NT2/D1 (cell line): ENCODE results near the gene CACNA2D1.

Experiments
- DNase-seq: peaks from one replicate; pipeline ENCODE4 v3.0.0-alpha.2; 2011; ENCODE audit warnings: low read depth, low spot score
- H3K27me3 ChIP-seq: 2 replicates; pipeline ENCODE4 v1.6.0; 2011; ENCODE audit warnings: mild to moderate bottlenecking; ENCODE audit not compliant: insufficient read length, insufficient read depth
- H3K36me3 ChIP-seq: 2 replicates; pipeline ENCODE4 v1.6.1; 2011; ENCODE audit warnings: mild to moderate bottlenecking, low read length, mixed read lengths; ENCODE audit not compliant: insufficient read depth, insufficient read length
- H3K4me1 ChIP-seq: 2 replicates; pipeline ENCODE4 v1.5.1; 2011; ENCODE audit not compliant: insufficient read depth, insufficient read length
- H3K4me3 ChIP-seq: 2 replicates; pipeline ENCODE4 v1.5.1; 2011; ENCODE audit warnings: low read depth; ENCODE audit not compliant: insufficient read length
- H3K9ac ChIP-seq: 2 replicates; pipeline ENCODE4 v1.6.0; 2011; ENCODE audit warnings: low read depth; ENCODE audit not compliant: insufficient read length
- H3K9me3 ChIP-seq: 2 replicates; pipeline ENCODE4 v1.5.1; 2011; ENCODE audit warnings: mild to moderate bottlenecking, low read length; ENCODE audit not compliant: insufficient read depth
- SUZ12 ChIP-seq: IDR thresholded peaks from 2 replicates; pipeline ENCODE4 v1.6.1; 2011; ENCODE audit not compliant: insufficient read length, insufficient read depth; ENCODE audit errors: extremely low read depth
- YY1 ChIP-seq: IDR thresholded peaks from 2 replicates; pipeline ENCODE4 v1.6.1; 2011; ENCODE audit not compliant: insufficient read length, insufficient read depth
- ZNF274 ChIP-seq: IDR thresholded peaks from 2 replicates; pipeline ENCODE4 v1.6.1; 2011; ENCODE audit warnings: mild to moderate bottlenecking, low read depth, low read length

The CACNA2D1 gene

DNA sequence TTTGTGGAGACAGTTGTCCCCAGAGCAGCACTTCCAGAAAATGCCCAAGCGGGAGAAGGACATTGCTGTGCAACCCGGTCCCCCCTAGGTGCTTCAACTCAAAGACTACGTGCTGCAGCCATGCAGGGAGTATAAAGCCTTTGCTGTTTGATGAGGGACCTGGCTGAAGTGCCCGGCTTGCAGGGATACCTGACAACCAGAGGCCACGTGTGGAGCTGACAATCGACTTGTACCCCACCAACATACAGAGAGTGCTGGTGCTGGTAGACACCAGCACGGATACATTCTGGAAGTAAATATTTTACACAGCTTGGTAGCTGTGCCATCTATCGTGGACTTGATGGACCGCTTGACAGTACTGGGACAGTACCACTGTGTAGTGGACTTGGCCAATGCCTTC, 240.6 kb downstream of the CACNA2D1 start:
- no peaks in the 10 kb centered on the region for H3K4me1 ChIP-seq
- no peak overlapping the region for H3K9ac ChIP-seq
- no peaks in the 10 kb centered on the region for H3K27me3 ChIP-seq
- TF ChIP-seq ZNF274 (no peak), YY1 (no peak)
- H3K36me3 ChIP-seq = no peaks in the 10 kb centered on the region
- DNase-seq = no peak
- H3K9me3 ChIP-seq = no peaks in the 10 kb centered on the region
- no peak overlapping the region for H3K4me3 ChIP-seq

DNA sequence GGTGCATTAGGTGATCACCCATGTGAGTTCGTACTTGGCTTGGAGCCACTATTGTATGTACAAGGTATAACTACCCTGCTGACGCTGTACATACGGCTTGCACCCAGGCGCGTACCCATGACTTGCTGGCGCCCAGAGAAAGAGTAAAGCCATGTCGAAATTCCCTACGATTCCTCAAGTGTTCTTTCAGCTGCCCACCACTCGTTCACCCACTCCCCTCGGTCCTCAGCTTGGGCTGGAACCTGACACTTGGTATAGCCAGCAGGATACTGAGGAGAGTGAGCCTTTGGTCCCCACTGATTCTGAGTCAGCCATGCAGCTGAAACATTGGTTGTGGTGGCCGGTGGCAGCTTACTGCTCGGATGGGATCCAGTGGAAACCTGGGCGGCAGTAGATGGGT, 241.5 kb downstream of the CACNA2D1 start:
- Histone ChIP-seq H3K9ac (no peak overlapping the region), H3K27me3 (no peaks in the 10 kb centered on the region), H3K9me3 (no peaks in the 10 kb centered on the region), H3K4me1 (no peaks in the 10 kb centered on the region), H3K4me3 (no peak overlapping the region), H3K36me3 (no peaks in the 10 kb centered on the region)
- TF ChIP-seq YY1 (no peak), SUZ12 (no peak), ZNF274 (no peak)
- no peak for DNase-seq

DNA sequence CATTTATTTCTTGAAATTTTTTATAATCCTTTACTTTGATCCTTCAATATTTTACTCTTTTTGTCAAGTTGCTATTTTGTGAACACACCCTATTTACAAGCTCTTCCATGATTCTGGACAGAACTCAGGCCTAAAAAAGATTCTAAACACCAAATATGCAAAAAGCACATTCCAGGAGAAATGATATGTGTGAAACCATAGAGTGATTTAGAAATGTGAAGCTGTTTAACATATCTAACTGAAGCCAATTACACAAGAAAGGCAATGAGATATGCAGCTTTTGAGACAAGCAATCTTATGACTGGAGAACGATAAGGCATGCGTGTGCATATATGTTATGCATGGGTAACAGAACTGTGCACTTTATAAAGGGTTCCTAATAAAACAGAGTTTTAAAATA, 243.0 kb downstream of the CACNA2D1 start:
- Histone ChIP-seq H3K4me1 (no peaks in the 10 kb centered on the region), H3K27me3 (no peaks in the 10 kb centered on the region), H3K9me3 (no peaks in the 10 kb centered on the region), H3K9ac (no peak overlapping the region), H3K36me3 (no peaks in the 10 kb centered on the region), H3K4me3 (no peak overlapping the region)
- TF ChIP-seq YY1 (no peak), ZNF274 (no peak), SUZ12 (no peak)
- DNase-seq = no peak

DNA sequence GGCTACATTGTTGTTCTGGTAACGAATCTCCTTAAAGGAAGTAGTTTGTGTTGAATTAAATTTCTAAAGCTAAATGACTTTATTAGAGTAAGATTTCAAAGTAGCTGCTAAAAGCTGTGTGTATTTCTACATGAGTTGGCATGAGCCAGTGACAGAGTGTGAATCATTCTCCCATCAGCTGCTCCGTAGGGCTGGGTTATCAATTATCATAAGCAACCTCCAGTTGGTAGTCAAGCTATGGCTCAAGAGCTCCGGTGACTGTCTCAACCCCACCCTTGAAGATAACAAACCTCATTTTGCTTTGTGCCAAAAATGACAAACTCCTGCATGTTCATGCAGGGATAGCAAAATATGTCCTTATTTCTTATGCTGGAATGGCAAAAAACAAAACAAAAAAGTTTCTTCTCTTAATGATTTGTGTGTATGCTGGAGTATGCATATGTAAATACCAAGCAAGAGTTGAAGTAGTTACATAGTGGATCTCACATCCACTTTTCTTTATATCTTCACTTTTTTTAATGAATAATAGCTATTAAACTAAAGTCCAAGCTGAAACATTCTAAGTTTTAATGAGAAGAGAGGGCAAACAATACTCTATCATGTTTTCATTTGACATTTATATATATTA, 249.4 kb downstream of the CACNA2D1 start:
- no peaks in the 10 kb centered on the region for H3K4me1 ChIP-seq
- H3K9ac ChIP-seq = no peak overlapping the region
- H3K9me3 ChIP-seq = no peaks in the 10 kb centered on the region
- no peaks in the 10 kb centered on the region for H3K27me3 ChIP-seq
- DNase-seq = no peak
- no peak overlapping the region for H3K4me3 ChIP-seq
- no peaks in the 10 kb centered on the region for H3K36me3 ChIP-seq
- no peak for TF ChIP-seq SUZ12
- no peak for TF ChIP-seq ZNF274
- no peak for TF ChIP-seq YY1

DNA sequence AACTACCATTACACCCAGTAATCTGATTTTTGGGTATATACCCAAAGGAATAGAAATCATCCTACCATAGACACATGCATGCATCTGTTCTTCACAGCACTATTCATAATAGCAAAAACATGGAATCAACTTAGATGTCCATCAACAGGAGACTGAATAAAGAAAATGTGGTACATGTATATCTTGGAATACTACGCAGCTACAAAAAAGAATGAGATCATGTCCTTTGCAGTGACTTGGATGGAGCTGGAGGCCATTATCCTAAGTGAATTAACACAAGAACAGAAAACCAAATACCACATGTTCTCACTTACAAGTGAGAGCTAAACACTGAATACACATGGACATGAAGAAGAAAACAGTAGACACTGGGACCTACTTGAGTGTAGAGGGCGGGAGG, 254.9 kb downstream of the CACNA2D1 start:
- Histone ChIP-seq H3K9ac (no peak overlapping the region), H3K9me3 (no peaks in the 10 kb centered on the region)
- TF ChIP-seq SUZ12 (no peak), YY1 (no peak), ZNF274 (no peak)

DNA sequence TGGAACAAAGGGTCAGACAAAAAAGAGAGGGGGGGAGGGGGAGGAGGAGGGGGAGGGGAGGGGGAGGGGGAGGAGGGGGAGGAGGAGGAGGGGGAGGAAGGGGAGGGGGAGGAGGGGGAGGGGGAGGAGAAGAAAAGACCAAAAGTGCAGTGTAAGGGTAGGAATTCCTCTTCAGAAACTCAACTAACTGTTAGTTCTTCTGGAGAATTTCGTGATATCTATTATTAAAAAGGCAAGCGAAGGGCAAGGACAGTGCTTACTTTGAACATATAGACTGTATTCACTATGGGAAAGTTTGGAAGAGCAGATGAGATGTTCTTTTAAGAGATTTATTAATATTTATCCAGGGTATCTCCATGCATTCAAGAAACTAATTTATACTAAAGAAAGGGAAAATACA, 258.1 kb downstream of the CACNA2D1 start:
- no peaks in the 10 kb centered on the region for H3K36me3 ChIP-seq
- DNase-seq = no peak
- TF ChIP-seq YY1 (no peak), SUZ12 (no peak), ZNF274 (no peak)
- no peaks in the 10 kb centered on the region for H3K9me3 ChIP-seq
- no peaks in the 10 kb centered on the region for H3K4me1 ChIP-seq
- H3K27me3 ChIP-seq = no peaks in the 10 kb centered on the region
- no peak overlapping the region for H3K4me3 ChIP-seq
- H3K9ac ChIP-seq = no peak overlapping the region

More for the DNA sequence above, 254.9 kb downstream of the CACNA2D1 start:
- DNase-seq = no peak
- Histone ChIP-seq H3K27me3 (no peaks in the 10 kb centered on the region), H3K4me1 (no peaks in the 10 kb centered on the region), H3K36me3 (no peaks in the 10 kb centered on the region), H3K4me3 (no peak overlapping the region)

DNA sequence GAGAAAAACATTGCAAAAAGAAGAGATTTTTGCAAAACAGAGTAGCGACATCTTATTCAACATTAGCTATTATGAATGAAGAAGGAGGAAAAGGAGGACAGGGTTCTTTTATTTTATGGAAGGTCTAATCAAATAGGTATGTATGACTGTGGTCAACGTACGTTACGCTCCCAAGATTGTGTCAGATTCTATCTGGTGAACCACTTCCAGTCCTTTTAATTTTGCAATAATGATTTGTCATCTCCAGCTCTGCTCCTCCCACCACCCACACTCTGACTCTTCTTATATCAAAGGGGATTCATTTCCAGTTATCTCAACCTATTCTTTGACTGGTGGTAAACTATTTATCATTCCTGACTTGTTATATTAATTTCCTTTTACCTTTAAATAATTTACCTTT, 259.9 kb downstream of the CACNA2D1 start:
- no peak for DNase-seq
- H3K27me3 ChIP-seq = no peaks in the 10 kb centered on the region
- no peak overlapping the region for H3K9ac ChIP-seq
- no peaks in the 10 kb centered on the region for H3K36me3 ChIP-seq
- H3K4me1 ChIP-seq = no peaks in the 10 kb centered on the region
- no peak overlapping the region for H3K4me3 ChIP-seq
- TF ChIP-seq ZNF274 (no peak), YY1 (no peak), SUZ12 (no peak)
- H3K9me3 ChIP-seq = no peaks in the 10 kb centered on the region

DNA sequence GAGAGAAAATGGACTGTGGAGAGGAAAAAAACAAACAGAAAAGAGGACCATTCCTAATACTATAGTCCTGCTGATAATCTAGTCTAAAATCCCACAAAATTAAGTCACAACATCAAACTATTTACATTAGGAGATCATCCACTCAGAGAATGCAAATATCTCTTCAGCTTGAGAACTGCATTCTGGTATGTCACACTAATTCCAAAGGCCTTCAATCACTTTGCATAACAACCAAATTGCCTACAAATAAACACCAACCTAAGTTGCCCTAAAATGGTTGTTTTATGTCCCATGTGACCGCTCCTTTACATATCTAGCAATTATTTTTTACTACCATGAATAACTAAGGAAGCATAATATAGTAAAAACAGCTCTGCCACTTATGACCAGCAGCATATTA, 264.3 kb downstream of the CACNA2D1 start:
- H3K4me1 ChIP-seq = no peaks in the 10 kb centered on the region
- H3K4me3 ChIP-seq = no peak overlapping the region
- DNase-seq = peak; percentile 33
- TF ChIP-seq SUZ12 (no peak), ZNF274 (no peak), YY1 (no peak)
- no peaks in the 10 kb centered on the region for H3K9me3 ChIP-seq
- H3K36me3 ChIP-seq = no peaks in the 10 kb centered on the region
- H3K27me3 ChIP-seq = no peaks in the 10 kb centered on the region
- H3K9ac ChIP-seq = no peak overlapping the region
